Measurements from ENCODE around the gene PTPA. TPM values are rescaled to one million over a fixed set of nuclear protein-coding genes. Genes with fewer than 3 reads are reported as not detected.

The PTPA gene
- total RNA-seq, 3 donors from 2014 or later (not counting 1 experiment from before 2014, with no cell fraction given): 63.2 to 69.4 (median 64.9) TPM

GRCh38 chr9:129101279-129101678 is 9.9 kb upstream of the PTPA start:
- Mint-ChIP-seq H3K36me3 (no peaks in the 10 kb centered on the region), H3K4me1 (no peaks in the 10 kb centered on the region), H3K4me3 (no peak overlapping the region), H3K27ac (no peak overlapping the region), H3K9me3 (no peaks in the 10 kb centered on the region), H3K27me3 (ENCODE audit: low read depth in 2 of 2) (no peaks in the 10 kb centered on the region)
- TF ChIP-seq CTCF (IDR thresholded peaks at IDR 0.05): no peak
- Histone ChIP-seq H3K27me3 (ENCODE audit: control insufficient read depth, insufficient read depth, low read length) (no peaks in the 10 kb centered on the region), H3K4me1 (ENCODE audit: control insufficient read depth, insufficient read depth, low read length) (no peaks in the 10 kb centered on the region), H3K36me3 (ENCODE audit: control insufficient read depth, insufficient read depth, low read length) (no peaks in the 10 kb centered on the region), H3K4me3 (ENCODE audit: low read length) (no peak overlapping the region), H3K27ac (ENCODE audit: low read length) (no peak overlapping the region), H3K9me3 (ENCODE audit: control insufficient read depth, insufficient read depth, low read length) (no peaks in the 10 kb centered on the region)
- intact Hi-C loops (cut with micrococcal nuclease): no loop called here
- ATAC-seq (no peak), DNase-seq (no peak)
- WGBS (ENCODE audit: insufficient coverage): 97% methylated on average over 7 of the region's 7 CpGs

GRCh38 chr9:129102095-129102525 is 9.1 kb upstream of the PTPA start:
- H3K9me3 ChIP-seq (ENCODE audit: control insufficient read depth, insufficient read depth, low read length): no peaks in the 10 kb centered on the region
- intact Hi-C loops (cut with micrococcal nuclease): no loop called here
- no peak overlapping the region for H3K4me3 ChIP-seq (ENCODE audit: low read length)
- H3K27me3 Mint-ChIP-seq (ENCODE audit: low read depth in 2 of 2): no peaks in the 10 kb centered on the region
- no peak overlapping the region for H3K27ac Mint-ChIP-seq
- H3K4me1 ChIP-seq (ENCODE audit: control insufficient read depth, insufficient read depth, low read length): no peaks in the 10 kb centered on the region
- TF ChIP-seq CTCF (IDR thresholded peaks at IDR 0.05): no peak
- H3K36me3 ChIP-seq (ENCODE audit: control insufficient read depth, insufficient read depth, low read length): no peaks in the 10 kb centered on the region
- H3K27ac ChIP-seq (ENCODE audit: low read length): no peak overlapping the region
- H3K9me3 Mint-ChIP-seq: no peaks in the 10 kb centered on the region
- no peak overlapping the region for H3K4me3 Mint-ChIP-seq
- H3K27me3 ChIP-seq (ENCODE audit: control insufficient read depth, insufficient read depth, low read length): no peaks in the 10 kb centered on the region
- ATAC-seq (no peak), DNase-seq (no peak)
- no peaks in the 10 kb centered on the region for H3K4me1 Mint-ChIP-seq
- H3K36me3 Mint-ChIP-seq: no peaks in the 10 kb centered on the region
- 89% methylated on average over 13 of the region's 13 CpGs for whole genome bisulfite sequencing (ENCODE audit: insufficient coverage)

- Histone ChIP-seq H3K9me3 (ENCODE audit: control insufficient read depth, insufficient read depth, low read length) (no peaks in the 10 kb centered on the region), H3K36me3 (ENCODE audit: control insufficient read depth, insufficient read depth, low read length) (no peaks in the 10 kb centered on the region), H3K27ac (ENCODE audit: low read length) (no peak overlapping the region), H3K4me1 (ENCODE audit: control insufficient read depth, insufficient read depth, low read length) (no peaks in the 10 kb centered on the region), H3K4me3 (ENCODE audit: low read length) (no peak overlapping the region), H3K27me3 (ENCODE audit: control insufficient read depth, insufficient read depth, low read length) (no peaks in the 10 kb centered on the region)
- peak in 2 of 3 donors; percentile 31 to 50 for ATAC-seq
- Mint-ChIP-seq H3K27ac (no peak overlapping the region), H3K4me3 (no peak overlapping the region), H3K36me3 (no peaks in the 10 kb centered on the region), H3K9me3 (no peaks in the 10 kb centered on the region), H3K4me1 (peaks cover 0 to 4% of the 10 kb centered on the region in 2 donors), H3K27me3 (ENCODE audit: low read depth in 2 of 2) (no peaks in the 10 kb centered on the region)
- TF ChIP-seq CTCF (IDR thresholded peaks at IDR 0.05): no peak
- 77% methylated on average over 13 of the region's 14 CpGs for WGBS (ENCODE audit: insufficient coverage)
- DNase-seq: peak in 1 of 2 donors; percentile 41
- intact Hi-C loops (cut with micrococcal nuclease): no loop called here
Observed at GRCh38 chr9:129102791-129103594, 8.2 kb upstream of the PTPA start.

GRCh38 chr9:129103595-129103965 is 7.6 kb upstream of the PTPA start:
- H3K4me1 Mint-ChIP-seq: peaks cover 2 to 6% of the 10 kb centered on the region in 2 donors
- TF ChIP-seq CTCF (IDR thresholded peaks at IDR 0.05): no peak
- Histone ChIP-seq H3K9me3 (ENCODE audit: control insufficient read depth, insufficient read depth, low read length) (no peaks in the 10 kb centered on the region), H3K36me3 (ENCODE audit: control insufficient read depth, insufficient read depth, low read length) (no peaks in the 10 kb centered on the region), H3K27me3 (ENCODE audit: control insufficient read depth, insufficient read depth, low read length) (no peaks in the 10 kb centered on the region), H3K4me3 (ENCODE audit: low read length) (no peak overlapping the region), H3K27ac (ENCODE audit: low read length) (no peak overlapping the region), H3K4me1 (ENCODE audit: control insufficient read depth, insufficient read depth, low read length) (no peaks in the 10 kb centered on the region)
- DNase-seq: no peak
- intact Hi-C loops (cut with micrococcal nuclease): no loop called here
- WGBS (ENCODE audit: insufficient coverage): 91% methylated on average over 4 of the region's 4 CpGs
- no peaks in the 10 kb centered on the region for H3K9me3 Mint-ChIP-seq
- no peak overlapping the region for H3K27ac Mint-ChIP-seq
- no peak overlapping the region for H3K4me3 Mint-ChIP-seq
- ATAC-seq: no peak
- no peaks in the 10 kb centered on the region for H3K36me3 Mint-ChIP-seq
- H3K27me3 Mint-ChIP-seq (ENCODE audit: low read depth in 2 of 2): no peaks in the 10 kb centered on the region

All from natural killer cell (primary cell).